Endodermal cell (in vitro differentiated cells): ENCODE results near the gene SPOCK2. TPM values are rescaled to one million over a fixed set of nuclear protein-coding genes. Genes with fewer than 3 reads are reported as not detected.

Experiments used
- DNase-seq: peaks from one replicate; pipeline ENCODE4 v3.0.0-alpha.2; 2017
- H3K27ac ChIP-seq: 2 replicates; pipeline ENCODE4 v1.5.1; 2013; ENCODE audit warnings: mild to moderate bottlenecking, low read depth, low read length, moderate library complexity
- H3K27me3 ChIP-seq: 2 replicates; pipeline ENCODE4 v1.6.1; 2013; ENCODE audit warnings: mild to moderate bottlenecking, low read length, moderate library complexity; ENCODE audit not compliant: insufficient read depth, control insufficient read depth, poor library complexity, severe bottlenecking
- H3K36me3 ChIP-seq: 2 replicates; pipeline ENCODE4 v1.7.0; 2013; ENCODE audit warnings: mild to moderate bottlenecking, low read length, moderate library complexity; ENCODE audit not compliant: control insufficient read depth, insufficient read depth
- H3K4me1 ChIP-seq: one replicate; pipeline ENCODE4 v1.7.0; 2013; ENCODE audit warnings: low read length; ENCODE audit not compliant: control insufficient read depth, insufficient read depth
- H3K4me3 ChIP-seq: 2 replicates; pipeline ENCODE4 v1.5.1; 2013; ENCODE audit warnings: mild to moderate bottlenecking, low read length, moderate library complexity
- H3K9ac ChIP-seq: 2 replicates; pipeline ENCODE4 v1.6.1; 2013; ENCODE audit warnings: mild to moderate bottlenecking, low read length, moderate library complexity; ENCODE audit not compliant: poor library complexity, severe bottlenecking; ENCODE audit errors: extremely low read depth
- H3K9me3 ChIP-seq: 2 replicates; pipeline ENCODE4 v1.6.1; 2013; ENCODE audit warnings: mild to moderate bottlenecking, low read length, moderate library complexity; ENCODE audit not compliant: control insufficient read depth
- H3K27ac Mint-ChIP-seq: 2 replicates; pipeline ENCODE4 v1.8.0; 2020; ENCODE audit warnings: mixed read lengths
- H3K27me3 Mint-ChIP-seq: 2 replicates; pipeline ENCODE4 v1.8.0; 2021; ENCODE audit warnings: mild to moderate bottlenecking, mixed read lengths; ENCODE audit not compliant: insufficient read depth
- H3K36me3 Mint-ChIP-seq: 2 replicates; pipeline ENCODE4 v1.8.0; 2020; ENCODE audit warnings: low read depth, mixed read lengths
- H3K4me1 Mint-ChIP-seq: 2 replicates; pipeline ENCODE4 v1.8.0; 2020; ENCODE audit warnings: mixed read lengths
- H3K4me3 Mint-ChIP-seq: 2 replicates; pipeline ENCODE4 v1.8.0; 2020; ENCODE audit warnings: mild to moderate bottlenecking, moderate library complexity, mixed read lengths
- H3K9me3 Mint-ChIP-seq: 2 replicates; pipeline ENCODE4 v1.8.0; 2020; ENCODE audit warnings: mild to moderate bottlenecking, mixed read lengths
- CTCF ChIP-seq: fragments of 200-600 bp; sonication (generic); conservative IDR thresholded peaks from 2 replicates; pipeline ENCODE4 v1.5.0; 2021; ENCODE audit warnings: antibody characterized with exemption, mild to moderate bottlenecking
- WGBS, 2 experiments: methylation state at CpG; one replicate each; pipeline versions ENCODE4 v1.1.5 to v1.1.7; 2013; ENCODE audit warnings: missing lambda C conversion rate in 2 of 2, mixed read lengths in 1 of 2; ENCODE audit not compliant: insufficient coverage in 1 of 2, insufficient read length in 1 of 2; 5-methylcytosine and 5-hydroxymethylcytosine counted together
- total RNA-seq, 2 donors: library from RNA; stranded (reverse); fragmentation: NEBNext Ultra II Directional in 1 of 2; extraction: Animal tissue kit (Norgen Biotek cat#: 25700) in 1 of 2; gene quantifications; 2 replicates in 1 of 2; 3 replicates in 1 of 2; pipeline ENCODE4 v1.2.1, GENCODE V29; 2021

SPOCK2 gene
- total RNA-seq, 2 donors from 2014 or later, result 1.6 to 3.7 TPM

GRCh38 chr10:72014785-72015480 is 73.4 kb downstream of the SPOCK2 start:
- Histone ChIP-seq H3K27ac (no peak overlapping the region), H3K27me3 (no peaks in the 10 kb centered on the region), H3K9ac (no peak overlapping the region), H3K4me1 (peaks cover 10% of the 10 kb centered on the region), H3K4me3 (no peak overlapping the region), H3K36me3 (peaks cover 6% of the 10 kb centered on the region), H3K9me3 (no peaks in the 10 kb centered on the region)
- Mint-ChIP-seq H3K27me3 (peaks cover 2% of the 10 kb centered on the region), H3K9me3 (no peaks in the 10 kb centered on the region), H3K27ac (no peak overlapping the region), H3K36me3 (no peaks in the 10 kb centered on the region), H3K4me3 (no peak overlapping the region), H3K4me1 (peaks cover 17% of the 10 kb centered on the region)
- DNase-seq, result no peak
- TF ChIP-seq CTCF, result no peak
- 90 to 92% methylated on average over 6 to 10 of the region's 10 CpGs for WGBS, 2 experiments

- Mint-ChIP-seq H3K27ac (no peak overlapping the region), H3K9me3 (no peaks in the 10 kb centered on the region), H3K36me3 (peaks cover 4% of the 10 kb centered on the region), H3K4me1 (peaks cover 19% of the 10 kb centered on the region), H3K4me3 (no peak overlapping the region), H3K27me3 (peaks cover 2% of the 10 kb centered on the region)
- H3K36me3 ChIP-seq, result peaks cover 11% of the 10 kb centered on the region
- TF ChIP-seq CTCF, result no peak
- H3K9ac ChIP-seq, result no peak overlapping the region
- no peaks in the 10 kb centered on the region for H3K27me3 ChIP-seq
- no peak overlapping the region for H3K27ac ChIP-seq
- H3K4me3 ChIP-seq, result no peak overlapping the region
- peaks cover 10% of the 10 kb centered on the region for H3K4me1 ChIP-seq
- DNase-seq, result no peak
- WGBS, 2 experiments, result 69% methylated on average over 2 of the region's 2 CpGs; no CpG with 5 or more reads in 1 of the 2 experiments
- H3K9me3 ChIP-seq, result no peaks in the 10 kb centered on the region
These were observed 74.2 kb downstream of the SPOCK2 start for GRCh38 chr10:72014197-72014596.

- Mint-ChIP-seq H3K4me3 (no peak overlapping the region), H3K27me3 (no peaks in the 10 kb centered on the region), H3K4me1 (peaks cover 18% of the 10 kb centered on the region), H3K27ac (no peak overlapping the region), H3K9me3 (no peaks in the 10 kb centered on the region), H3K36me3 (peaks cover 7% of the 10 kb centered on the region)
- H3K9ac ChIP-seq, result no peak overlapping the region
- H3K36me3 ChIP-seq, result peaks cover 17% of the 10 kb centered on the region
- no peak overlapping the region for H3K27ac ChIP-seq
- no peak for TF ChIP-seq CTCF
- H3K4me3 ChIP-seq, result no peak overlapping the region
- DNase-seq, result no peak
- peaks cover 10% of the 10 kb centered on the region for H3K4me1 ChIP-seq
- H3K9me3 ChIP-seq, result no peaks in the 10 kb centered on the region
- H3K27me3 ChIP-seq, result no peaks in the 10 kb centered on the region
- 84 to 86% methylated on average over 10 to 13 of the region's 13 CpGs for WGBS, 2 experiments
These were observed 75.0 kb downstream of the SPOCK2 start for GRCh38 chr10:72013202-72013945.
